ENCODE results near the gene KCTD1.

GRCh38 chr18:26435415-26436095, 112.8 kb downstream of the KCTD1 start:
- TF ChIP-seq TAF1 (IDR thresholded peaks at IDR 0.05; ENCODE audit: low read depth) = no peak
- TF ChIP-seq EP300 (IDR thresholded peaks at IDR 0.05; ENCODE audit: borderline replicate concordance) = no peak
- TF ChIP-seq YY1 (IDR thresholded peaks at IDR 0.05; ENCODE audit: low read depth) = no peak
- TF ChIP-seq NFIC (IDR thresholded peaks at IDR 0.05) = no peak
- TF ChIP-seq MAX (IDR thresholded peaks at IDR 0.05) = no peak
